Thyroid gland (tissue), 4 donors: ENCODE measurements around the gene PTH1R.

Experiments used
- CTCF ChIP-seq, 6 experiments: fragments of 200-600 bp in 3 of 6; fragments of 450-650 bp in 3 of 6; sonication (generic) in 3 of 6; IDR thresholded peaks; one replicate each; pipeline ENCODE4 v1.5.1; 2016 to 2019; ENCODE audit warnings: antibody characterized with exemption in 6 of 6, mild to moderate bottlenecking in 2 of 6, inconsistent platforms in 1 of 6, moderate library complexity in 1 of 6
- POLR2A ChIP-seq, 2 donors: fragments of 450-650 bp; IDR thresholded peaks; one replicate each; pipeline ENCODE4 v1.6.1; 2017; ENCODE audit warnings: antibody characterized with exemption in 2 of 2, mild to moderate bottlenecking in 2 of 2, moderate library complexity in 1 of 2

GRCh38 chr3:46942076-46942475 lies 64.6 kb downstream of the PTH1R start:
- TF ChIP-seq CTCF (IDR thresholded peaks at IDR 0.05) (no peak), POLR2A (IDR thresholded peaks at IDR 0.05) (no peak)
